K562 (cell line): ENCODE data around the gene TMEM79. TPM values are rescaled to one million over a fixed set of nuclear protein-coding genes. Genes with fewer than 3 reads are reported as not detected.

Experiments
- ATAC-seq: fragments of 200-7000 bp; cut with Tn5 transposase; 3 replicates; pipeline ENCODE4 v1.9.1; 2020; ENCODE audit warnings: moderate library complexity
- BruUV-seq: library from RNA; stranded (reverse); fragments of 400-500 nt; replicated peaks from 2 replicates; lab custom pipeline; 2021; lab: Mats Ljungman, UMichigan
- CTCF ChIA-PET: fragments of 300-600 bp; formaldehyde crosslinking; extraction: SDS; loops from one replicate; lab custom pipeline; 2021; ENCODE audit warnings: low intra/inter-chr PET ratio; lab: Yijun Ruan, JAX
- POLR2A ChIA-PET: fragments of 300-600, 350-650 bp; sonication (Branson Sonifier 250); formaldehyde crosslinking; extraction: SDS; loops from one replicate; lab custom pipeline; 2021; ENCODE audit warnings: antibody characterized with exemption, inconsistent platforms; lab: Yijun Ruan, JAX
- DNase-seq, 4 experiments: peaks; one replicate each; pipeline versions ENCODE4 v3.0.0 to v3.0.0-alpha.2; 2011 to 2018; ENCODE audit warnings: low spot score in 3 of 4, mixed read lengths in 3 of 4; ENCODE audit errors: extremely low read depth in 1 of 4
- FAIRE-seq: peaks from 2 replicates; lab custom pipeline; 2011; peaks lifted over from hg19 to GRCh38; lab: Jason Lieb, UNC
- H2AFZ ChIP-seq: 2 replicates; pipeline ENCODE4 v1.6.0; 2011; ENCODE audit warnings: low read depth, low read length, control low read depth, inconsistent platforms
- H3K27ac ChIP-seq: fragments of 200-600 bp; 3 replicates; pipeline ENCODE4 v1.8.0; 2011; ENCODE audit warnings: low read depth, mild to moderate bottlenecking, control low read depth, inconsistent platforms, low read length, moderate library complexity, mixed read lengths; ENCODE audit errors: extremely low read depth
- H3K27me3 ChIP-seq, 2 experiments: fragments of 300-600 bp in 1 of 2; 2 replicates in 1 of 2; 3 replicates in 1 of 2; pipeline versions ENCODE4 v1.6.0 to v1.8.0; 2011; ENCODE audit warnings: inconsistent platforms in 2 of 2, low read length in 2 of 2, mild to moderate bottlenecking in 1 of 2, mixed read lengths in 1 of 2, moderate library complexity in 1 of 2; ENCODE audit not compliant: control insufficient read depth in 2 of 2, insufficient read depth in 2 of 2
- H3K36me3 ChIP-seq: fragments of 300-600 bp; 3 replicates; pipeline ENCODE4 v1.8.0; 2011; ENCODE audit warnings: mild to moderate bottlenecking, low read length, inconsistent platforms; ENCODE audit not compliant: control insufficient read depth, insufficient read depth
- H3K4me1 ChIP-seq, 2 experiments: fragments of 200-600 bp in 1 of 2; replicated peaks in 1 of 2; 2 replicates in 1 of 2; 3 replicates in 1 of 2; pipeline versions ENCODE4 v1.5.1 to v1.8.0; 2011; ENCODE audit warnings: inconsistent platforms in 2 of 2, low read length in 2 of 2, mild to moderate bottlenecking in 1 of 2, mixed read lengths in 1 of 2, moderate library complexity in 1 of 2; ENCODE audit not compliant: control insufficient read depth in 2 of 2, insufficient read depth in 2 of 2
- H3K4me2 ChIP-seq: 2 replicates; pipeline ENCODE4 v1.6.1; 2011; ENCODE audit warnings: low read length, control low read depth, inconsistent platforms, mixed read lengths; ENCODE audit not compliant: insufficient read depth
- H3K4me3 ChIP-seq: fragments of 200-600 bp; sonication (generic), shearing (Covaris generic); 2 replicates; pipeline ENCODE4 v1.5.1; 2016; ENCODE audit warnings: control low read depth, inconsistent platforms
- H3K79me2 ChIP-seq: fragments of 200-600 bp; 3 replicates; pipeline ENCODE4 v1.8.0; 2011; ENCODE audit warnings: low read length, inconsistent platforms; ENCODE audit not compliant: control insufficient read depth, insufficient read depth
- H3K9ac ChIP-seq, 2 experiments: 2 replicates each; pipeline versions ENCODE4 v1.6.0 to v1.6.1; 2011; ENCODE audit warnings: low read depth in 2 of 2, low read length in 2 of 2, control low read depth in 1 of 2, inconsistent platforms in 1 of 2, mild to moderate bottlenecking in 1 of 2, mixed read lengths in 1 of 2; ENCODE audit not compliant: insufficient read depth in 1 of 2
- H3K9me1 ChIP-seq: one replicate; pipeline ENCODE4 v1.6.0; 2011; ENCODE audit warnings: inconsistent platforms, mild to moderate bottlenecking, low read length, moderate library complexity; ENCODE audit not compliant: control insufficient read depth, insufficient read depth
- H3K9me3 ChIP-seq: replicated peaks from 2 replicates; pipeline ENCODE4 v1.5.1; 2011; ENCODE audit warnings: low read depth, low read length, inconsistent platforms; ENCODE audit not compliant: control insufficient read depth, insufficient read depth
- H4K20me1 ChIP-seq: replicated peaks from 2 replicates; pipeline ENCODE4 v1.6.1; 2011; ENCODE audit warnings: low read length, inconsistent platforms, mixed read lengths; ENCODE audit not compliant: control insufficient read depth, insufficient read depth
- FOXP1 ChIP-seq: sonication (generic); formaldehyde crosslinking; IDR thresholded peaks from 2 replicates; pipeline ENCODE4 v1.8.0; 2022; ENCODE audit warnings: mild to moderate bottlenecking, missing genetic modification reagents
- NFE2L1 ChIP-seq: fragments of 450-650 bp; IDR thresholded peaks from 2 replicates; pipeline ENCODE4 v1.6.1; 2016; ENCODE audit warnings: missing genetic modification characterization, low read depth, mild to moderate bottlenecking, missing compliant biosample characterization, moderate library complexity, borderline replicate concordance
- SOX6 ChIP-seq: fragments of 450-650 bp; IDR thresholded peaks from 2 replicates; pipeline ENCODE4 v1.6.1; 2014; ENCODE audit warnings: mild to moderate bottlenecking
- SP1 ChIP-seq: sonication (generic); formaldehyde crosslinking; IDR thresholded peaks from 2 replicates; pipeline ENCODE4 v1.8.1; 2022; ENCODE audit warnings: mild to moderate bottlenecking, missing genetic modification reagents
- TRIM28 ChIP-seq: fragments of 450-650 bp; IDR thresholded peaks from 2 replicates; pipeline ENCODE4 v1.6.1; 2017
- ZBTB8A ChIP-seq: fragments of 450-650 bp; IDR thresholded peaks from 2 replicates; pipeline ENCODE4 v1.6.1; 2018; ENCODE audit warnings: mild to moderate bottlenecking, moderate library complexity; ENCODE audit not compliant: partially characterized antibody
- ZNF589 ChIP-seq: fragments of 200-800 bp; sonication (Bioruptor generic); IDR thresholded peaks from 2 replicates; pipeline ENCODE4 v1.6.1; 2016; ENCODE audit warnings: low read depth, missing genetic modification characterization, missing compliant biosample characterization
- WGBS: fragments of 100-300 bp; shearing (Covaris generic); methylation state at CpG from one replicate; pipeline ENCODE4 v1.1.6; 2016; ENCODE audit warnings: low coverage, mixed read lengths; ENCODE audit not compliant: insufficient coverage; ENCODE audit errors: missing lambda C conversion rate; 5-methylcytosine and 5-hydroxymethylcytosine counted together
- in situ Hi-C: fragments of 300-500 bp; cut with MboI; formaldehyde crosslinking; loops from 4 replicates; pipeline ENCODE4 v1.15.0; 2018; ENCODE audit warnings: inconsistent platforms, mixed read lengths
- intact Hi-C: fragments of 100-400 bp; cut with micrococcal nuclease; formaldehyde crosslinking; loops from 2 replicates; pipeline ENCODE4 v1.14.2; 2022
- polyA plus RNA-seq, 8 experiments: library from polyadenylated mRNA; depleted of rRNA in 4 of 8; stranded (reverse) in 5 of 8; unstranded in 3 of 8; fragments of >200 nt; fragmentation: Nextera tagmentation in 2 of 8; fragmentation: Illumina TruSeq in 1 of 8; extraction: Ambion mirVana in 2 of 8; extraction: Trizol in 1 of 8; gene quantifications; 2 replicates each; pipeline versions ENCODE4 v1.2.1 to v1.2.3, GENCODE V29; 2011 to 2014; ENCODE audit warnings: inconsistent platforms in 1 of 8, missing spikeins in 1 of 8
- total RNA-seq, 7 experiments: library from RNA; depleted of rRNA in 6 of 7; stranded (reverse); fragments of >200 nt in 6 of 7; fragmentation: Illumina TruSeq in 2 of 7; extraction: Trizol in 2 of 7; gene quantifications; 2 replicates each; pipeline versions ENCODE4 v1.2.1 to v1.2.3, GENCODE V29; 2011 to 2021; ENCODE audit warnings: low replicate concordance in 1 of 7
- TF ChIP-seq, protein P1 (sequence below), 2 experiments: fragments of 200-800 bp in 1 of 2; sonication (Bioruptor generic) in 1 of 2; sonication (generic) in 1 of 2; formaldehyde crosslinking in 1 of 2; IDR thresholded peaks in 1 of 2; conservative IDR thresholded peaks in 1 of 2; 2 replicates each; pipeline versions ENCODE4 v1.5.0 to v1.6.1; 2016 to 2020; ENCODE audit warnings: missing compliant biosample characterization in 1 of 2, missing genetic modification characterization in 1 of 2, missing genetic modification reagents in 1 of 2
- TF ChIP-seq, protein P2 (sequence below): fragments of 250-450 bp; sonication (Bioruptor Pico); IDR thresholded peaks from 2 replicates; pipeline ENCODE4 v1.5.1; 2021; ENCODE audit warnings: mild to moderate bottlenecking
- TF ChIP-seq, protein P3 (sequence below): fragments of 250-450 bp; sonication (Bioruptor Pico); IDR thresholded peaks from 2 replicates; pipeline ENCODE4 v1.4.0; 2020; ENCODE audit warnings: mild to moderate bottlenecking
- TF ChIP-seq, protein P4 (sequence below): sonication (generic); formaldehyde crosslinking; IDR thresholded peaks from 2 replicates; pipeline ENCODE4 v1.4.0; 2020; ENCODE audit warnings: mild to moderate bottlenecking, missing genetic modification reagents

The TMEM79 gene
- total and polyA plus RNA-seq, 9 of the 15 experiments (the other 6 are each of a cell fraction or from before 2014, with no cell fraction given), result 0.69 to 6.8 (median 4.0) TPM

DNA sequence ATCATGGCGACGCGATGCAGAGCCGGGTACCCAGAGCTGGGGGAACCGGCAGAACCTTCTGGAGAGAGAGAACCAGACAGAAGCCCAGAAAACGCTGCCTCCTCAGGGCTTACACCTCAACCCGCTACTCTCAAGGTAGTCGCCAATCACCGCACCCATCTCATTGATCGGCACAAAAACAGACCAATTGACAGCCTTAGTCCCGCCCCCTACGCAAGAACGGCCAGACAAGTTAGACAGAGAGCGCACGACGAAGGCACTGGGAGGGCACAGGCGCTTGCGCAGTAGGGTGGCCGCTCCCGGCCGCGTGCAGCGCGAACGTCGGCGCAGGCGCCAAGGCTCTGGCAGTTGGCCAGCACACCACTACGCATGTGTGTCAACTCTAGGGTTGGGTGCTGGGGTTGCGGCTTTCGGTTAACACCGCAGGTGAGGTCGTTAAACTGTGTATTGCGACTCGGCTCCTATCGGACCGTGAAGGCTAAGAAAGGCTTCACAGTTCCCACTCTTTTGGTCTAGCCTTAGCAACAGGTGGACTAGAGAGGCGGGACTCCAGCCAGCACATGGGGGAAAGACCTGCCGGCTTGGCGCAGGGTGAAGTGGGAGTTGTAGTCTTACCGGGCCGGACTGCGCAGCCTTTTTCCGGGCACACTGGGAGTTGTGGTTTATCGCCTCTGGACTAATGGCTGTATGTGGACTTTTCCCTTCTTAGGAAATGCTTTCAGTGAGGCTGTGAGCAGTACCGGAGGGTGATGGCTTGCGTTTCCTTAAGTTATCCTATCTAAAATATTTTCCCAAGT, 54.3 kb downstream of the TMEM79 start, which contains the start of the genes CCT3 and TSACC:
TSS of gene CCT3 (minus strand) at position 113 of the 797 bp plus-strand sequence. CDS start at position 5, 108 bp downstream.
TSS of gene TSACC (plus strand) at position 347 of the 797 bp plus-strand sequence. CDS start 1,232 bp downstream, outside the sequence.
- Histone ChIP-seq H3K9me3 (no peaks in the 10 kb centered on the region), H3K9ac (peak within 1 kb of the TSS; percentile 94 to 96), H3K79me2 (peaks cover 51% of the 10 kb centered on the region), H4K20me1 (peaks cover 20% of the 10 kb centered on the region), H3K4me3 (peak within 1 kb of the TSS; percentile 63), H3K27me3 (no peaks in the 10 kb centered on the region), H2AFZ (peak within 1 kb of the TSS; percentile 97), H3K36me3 (peaks cover 35% of the 10 kb centered on the region), H3K9me1 (no peaks in the 10 kb centered on the region), H3K4me1 (peaks cover 0 to 9% of the 10 kb centered on the region in 2 experiments; a peak in 3 of 5 replicates), H3K27ac (peak within 1 kb of the TSS; percentile 89), H3K4me2 (peak within 1 kb of the TSS; percentile 90)
- in situ Hi-C loops (no loop called here), intact Hi-C loops (loop anchor here (5.0 kb wide), 1 partner anchor 164 kb away; the partner anchor contains the start of gene MEF2D)
- CTCF ChIA-PET, result interaction anchor here (0.6 kb wide), 1 partner anchor 107 kb away, joined by 3 read pairs; no protein-coding TSS in a partner anchor
- peak; percentile 94 to 100 (median 98) for DNase-seq
- POLR2A ChIA-PET, result interaction anchor here (0.6 to 1.2 kb wide), 9 partner anchors 16 to 123 kb away, joined by 3 to 5 read pairs (median 3); no protein-coding TSS in a partner anchor
- ATAC-seq, result peak; percentile 95
- under 1% methylated on average over 47 of the region's 47 CpGs for WGBS
- peak; percentile 99 for FAIRE-seq
- BruUV-seq, result no TSS peak
- TF ChIP-seq, protein P1, sequence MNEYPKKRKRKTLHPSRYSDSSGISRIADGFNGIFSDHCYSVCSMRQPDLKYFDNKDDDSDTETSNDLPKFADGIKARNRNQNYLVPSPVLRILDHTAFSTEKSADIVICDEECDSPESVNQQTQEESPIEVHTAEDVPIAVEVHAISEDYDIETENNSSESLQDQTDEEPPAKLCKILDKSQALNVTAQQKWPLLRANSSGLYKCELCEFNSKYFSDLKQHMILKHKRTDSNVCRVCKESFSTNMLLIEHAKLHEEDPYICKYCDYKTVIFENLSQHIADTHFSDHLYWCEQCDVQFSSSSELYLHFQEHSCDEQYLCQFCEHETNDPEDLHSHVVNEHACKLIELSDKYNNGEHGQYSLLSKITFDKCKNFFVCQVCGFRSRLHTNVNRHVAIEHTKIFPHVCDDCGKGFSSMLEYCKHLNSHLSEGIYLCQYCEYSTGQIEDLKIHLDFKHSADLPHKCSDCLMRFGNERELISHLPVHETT (CRISPR knock-in tag; conservative IDR thresholded peaks at IDR 0.05 in 1 of 2, IDR thresholded peaks at IDR 0.05 in 1 of 2), result 0 out of 4 replicates have a peak, but pooled peaks of 1 of the 2 experiments have one; percentile 39
- TF ChIP-seq TRIM28 (peak; percentile 56; the same call in 1 of the 2 replicates), ZBTB8A (no peak), SOX6 (no peak), ZNF589 (CRISPR knock-in tag) (no peak), SP1 (CRISPR knock-in tag) (peak; percentile 63), NFE2L1 (no peak), FOXP1 (0 out of 2 replicates have a peak, but pooled peaks have one; percentile 16)
- TF ChIP-seq, protein P2, sequence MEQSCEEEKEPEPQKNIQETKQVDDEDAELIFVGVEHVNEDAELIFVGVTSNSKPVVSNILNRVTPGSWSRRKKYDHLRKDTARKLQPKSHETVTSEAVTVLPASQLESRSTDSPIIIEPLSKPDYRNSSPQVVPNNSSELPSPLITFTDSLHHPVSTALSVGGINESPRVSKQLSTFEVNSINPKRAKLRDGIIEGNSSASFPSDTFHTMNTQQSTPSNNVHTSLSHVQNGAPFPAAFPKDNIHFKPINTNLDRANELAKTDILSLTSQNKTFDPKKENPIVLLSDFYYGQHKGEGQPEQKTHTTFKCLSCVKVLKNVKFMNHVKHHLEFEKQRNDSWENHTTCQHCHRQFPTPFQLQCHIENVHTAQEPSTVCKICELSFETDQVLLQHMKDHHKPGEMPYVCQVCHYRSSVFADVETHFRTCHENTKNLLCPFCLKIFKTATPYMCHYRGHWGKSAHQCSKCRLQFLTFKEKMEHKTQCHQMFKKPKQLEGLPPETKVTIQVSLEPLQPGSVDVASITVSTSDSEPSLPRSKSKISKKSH (CRISPR knock-in tag), result no peak
- TF ChIP-seq, protein P3, sequence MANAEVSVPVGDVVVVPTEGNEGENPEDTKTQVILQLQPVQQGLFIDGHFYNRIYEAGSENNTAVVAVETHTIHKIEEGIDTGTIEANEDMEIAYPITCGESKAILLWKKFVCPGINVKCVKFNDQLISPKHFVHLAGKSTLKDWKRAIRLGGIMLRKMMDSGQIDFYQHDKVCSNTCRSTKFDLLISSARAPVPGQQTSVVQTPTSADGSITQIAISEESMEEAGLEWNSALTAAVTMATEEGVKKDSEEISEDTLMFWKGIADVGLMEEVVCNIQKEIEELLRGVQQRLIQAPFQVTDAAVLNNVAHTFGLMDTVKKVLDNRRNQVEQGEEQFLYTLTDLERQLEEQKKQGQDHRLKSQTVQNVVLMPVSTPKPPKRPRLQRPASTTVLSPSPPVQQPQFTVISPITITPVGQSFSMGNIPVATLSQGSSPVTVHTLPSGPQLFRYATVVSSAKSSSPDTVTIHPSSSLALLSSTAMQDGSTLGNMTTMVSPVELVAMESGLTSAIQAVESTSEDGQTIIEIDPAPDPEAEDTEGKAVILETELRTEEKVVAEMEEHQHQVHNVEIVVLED (CRISPR knock-in tag), result peak; percentile 90
- TF ChIP-seq, protein P4, sequence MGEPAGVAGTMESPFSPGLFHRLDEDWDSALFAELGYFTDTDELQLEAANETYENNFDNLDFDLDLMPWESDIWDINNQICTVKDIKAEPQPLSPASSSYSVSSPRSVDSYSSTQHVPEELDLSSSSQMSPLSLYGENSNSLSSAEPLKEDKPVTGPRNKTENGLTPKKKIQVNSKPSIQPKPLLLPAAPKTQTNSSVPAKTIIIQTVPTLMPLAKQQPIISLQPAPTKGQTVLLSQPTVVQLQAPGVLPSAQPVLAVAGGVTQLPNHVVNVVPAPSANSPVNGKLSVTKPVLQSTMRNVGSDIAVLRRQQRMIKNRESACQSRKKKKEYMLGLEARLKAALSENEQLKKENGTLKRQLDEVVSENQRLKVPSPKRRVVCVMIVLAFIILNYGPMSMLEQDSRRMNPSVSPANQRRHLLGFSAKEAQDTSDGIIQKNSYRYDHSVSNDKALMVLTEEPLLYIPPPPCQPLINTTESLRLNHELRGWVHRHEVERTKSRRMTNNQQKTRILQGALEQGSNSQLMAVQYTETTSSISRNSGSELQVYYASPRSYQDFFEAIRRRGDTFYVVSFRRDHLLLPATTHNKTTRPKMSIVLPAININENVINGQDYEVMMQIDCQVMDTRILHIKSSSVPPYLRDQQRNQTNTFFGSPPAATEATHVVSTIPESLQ (CRISPR knock-in tag), result no peak
